Spinal cord (tissue), 10 donors: ENCODE measurements around the gene GRAP2. TPM values are rescaled to one million over a fixed set of nuclear protein-coding genes. Genes with fewer than 3 reads are reported as not detected.

Source experiments
- DNase-seq, 6 donors: peaks; one replicate each; pipeline versions ENCODE4 v3.0.0 to v3.0.0-alpha.2; 2013 to 2015; ENCODE audit warnings: low spot score in 6 of 6, low read depth in 4 of 6
- H3K27ac ChIP-seq: one replicate; pipeline ENCODE4 v1.5.1; 2013; ENCODE audit warnings: low read depth, low read length, control low read depth
- H3K27me3 ChIP-seq: one replicate; pipeline ENCODE4 v1.6.1; 2013; ENCODE audit warnings: low read length; ENCODE audit not compliant: control insufficient read depth, insufficient read depth
- H3K36me3 ChIP-seq: one replicate; pipeline ENCODE4 v1.6.1; 2013; ENCODE audit warnings: low read length; ENCODE audit not compliant: control insufficient read depth, insufficient read depth
- H3K4me1 ChIP-seq: one replicate; pipeline ENCODE4 v1.6.1; 2013; ENCODE audit warnings: low read length; ENCODE audit not compliant: control insufficient read depth, insufficient read depth
- H3K4me3 ChIP-seq: one replicate; pipeline ENCODE4 v1.5.1; 2013; ENCODE audit warnings: low read depth, low read length, control low read depth
- H3K9me3 ChIP-seq: one replicate; pipeline ENCODE4 v1.6.1; 2013; ENCODE audit warnings: low read length; ENCODE audit not compliant: control insufficient read depth, insufficient read depth
- WGBS: methylation state at CpG from one replicate; pipeline ENCODE4 v1.1.5; 2013; ENCODE audit warnings: missing lambda C conversion rate; ENCODE audit not compliant: insufficient coverage; 5-methylcytosine and 5-hydroxymethylcytosine counted together
- polyA plus RNA-seq, 2 donors: library from polyadenylated mRNA; unstranded; fragments of 120-200 nt; gene quantifications; one replicate each; pipeline ENCODE4 v1.2.1, GENCODE V29; 2013; ENCODE audit not compliant: insufficient read length in 2 of 2
- total RNA-seq, 2 donors: library from RNA; depleted of rRNA in 1 of 2; stranded (reverse); fragments of 120-200 nt in 1 of 2; fragments of >200 nt in 1 of 2; gene quantifications; one replicate each; pipeline versions ENCODE4 v1.2.3 to v1.2.4, GENCODE V29; 2013 to 2014
- donor health status: healthy.

Gene GRAP2
- total and polyA plus RNA-seq, 4 donors, result 0.48 to 1.8 (median 0.73) TPM

DNA sequence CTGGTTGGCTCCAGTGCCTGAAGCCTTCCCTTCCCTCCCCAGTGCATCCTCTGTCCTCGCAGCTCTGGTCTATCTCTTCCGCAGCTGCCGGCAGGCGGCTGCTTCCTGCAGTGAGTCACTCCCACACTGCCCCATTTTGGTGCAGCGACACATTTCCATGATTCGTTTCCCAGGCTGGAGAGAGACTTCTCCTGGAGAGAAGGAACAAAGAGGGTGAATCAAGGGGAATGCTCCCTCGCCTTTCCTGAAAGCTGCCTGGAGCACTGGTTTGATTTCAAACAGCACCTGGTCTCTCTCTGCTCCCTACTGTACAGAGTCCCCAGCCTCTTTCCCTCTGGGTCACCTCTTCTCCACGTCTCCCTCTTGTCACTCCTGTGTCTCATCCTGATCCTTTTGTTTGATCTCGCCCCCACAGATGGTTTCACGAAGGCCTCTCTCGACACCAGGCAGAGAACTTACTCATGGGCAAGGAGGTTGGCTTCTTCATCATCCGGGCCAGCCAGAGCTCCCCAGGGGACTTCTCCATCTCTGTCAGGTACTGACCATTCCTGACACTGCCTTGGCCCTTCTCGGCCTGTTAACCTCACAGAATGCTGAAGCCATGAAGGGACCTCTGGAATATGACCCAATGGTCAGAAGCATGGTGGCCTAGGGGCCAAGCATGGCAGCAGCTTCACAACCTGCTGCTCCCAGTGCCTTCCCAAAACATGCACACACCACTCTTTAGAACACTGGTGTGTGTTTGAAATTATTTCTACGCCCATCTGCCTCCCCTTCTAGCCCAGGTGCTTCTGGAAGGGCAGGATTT is 59.0 kb downstream of the GRAP2 start, which contains the start of gene TMA7B:
TMA7B (plus strand) TSS at position 758 of the 808 bp plus-strand sequence. CDS start 3,978 bp downstream, outside the sequence.
- Histone ChIP-seq H3K27ac (no peak within 1 kb of the TSS), H3K36me3 (no peaks in the 10 kb centered on the region), H3K4me1 (peaks cover 19% of the 10 kb centered on the region), H3K9me3 (no peaks in the 10 kb centered on the region), H3K4me3 (no peak within 1 kb of the TSS), H3K27me3 (no peaks in the 10 kb centered on the region)
- DNase-seq, result peak in 2 of 6 donors; percentile 28 to 77
- WGBS, result 58% methylated on average over 9 of the region's 14 CpGs

DNA sequence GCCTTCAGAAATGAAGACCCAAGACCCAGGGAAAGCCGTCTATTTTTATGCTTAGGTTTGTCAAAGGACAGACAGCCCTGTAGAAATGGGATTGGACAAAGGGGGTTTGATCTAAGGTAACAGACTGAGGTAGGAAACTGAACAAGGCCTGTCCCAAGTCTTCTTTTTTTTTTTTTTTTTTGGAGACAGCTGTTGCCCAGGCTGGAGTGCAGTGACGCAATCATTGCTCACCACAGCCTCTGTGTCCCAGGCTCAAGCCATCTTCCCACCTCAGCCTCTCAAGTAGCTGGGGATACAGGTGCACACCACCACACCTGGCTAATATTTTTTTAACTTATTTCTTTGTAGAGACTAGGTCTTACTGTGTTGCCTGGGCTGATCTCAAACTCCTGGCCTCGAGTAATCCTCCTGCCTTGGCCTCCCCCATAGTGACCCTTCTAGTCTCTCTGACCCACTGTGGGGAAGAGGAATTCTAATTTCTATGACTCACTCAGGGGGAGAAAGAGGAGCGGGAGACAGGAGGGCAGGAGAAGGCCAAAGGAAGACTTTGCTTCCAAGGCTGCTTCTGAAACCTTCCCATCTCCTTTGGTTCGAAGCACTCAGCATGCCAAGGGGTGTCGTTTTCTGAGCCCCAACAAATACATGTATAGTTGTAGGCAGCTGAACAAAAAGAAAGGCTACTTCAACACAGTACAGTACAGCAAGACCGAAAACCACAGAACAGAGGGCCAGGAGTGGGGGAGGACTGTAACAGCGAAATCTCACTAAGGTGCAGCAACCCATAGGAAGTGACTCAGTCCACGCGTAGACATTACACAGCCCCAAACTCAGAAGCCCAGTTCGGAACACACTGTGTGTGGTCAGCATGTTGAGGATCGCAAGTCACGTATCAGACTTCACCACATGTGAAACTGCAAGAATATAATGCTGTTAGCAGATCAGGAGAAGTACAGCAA is 60.2 kb downstream of the GRAP2 start:
- Histone ChIP-seq H3K9me3 (no peaks in the 10 kb centered on the region), H3K4me3 (no peak overlapping the region), H3K4me1 (peaks cover 12% of the 10 kb centered on the region), H3K36me3 (no peaks in the 10 kb centered on the region), H3K27ac (no peak overlapping the region), H3K27me3 (no peaks in the 10 kb centered on the region)
- no peak for DNase-seq
- WGBS, result 93% methylated on average over 7 of the region's 13 CpGs

- no CpG with 5 or more reads among the region's 9 CpGs for WGBS
- H3K36me3 ChIP-seq, result no peaks in the 10 kb centered on the region
- peaks cover 12% of the 10 kb centered on the region for H3K4me1 ChIP-seq
- no peaks in the 10 kb centered on the region for H3K9me3 ChIP-seq
- H3K27me3 ChIP-seq, result no peaks in the 10 kb centered on the region
- no peak overlapping the region for H3K4me3 ChIP-seq
- DNase-seq, result no peak
- no peak overlapping the region for H3K27ac ChIP-seq
Observed at GRCh38 chr22:39962071-39962470, 61.2 kb downstream of the GRAP2 start.

DNA sequence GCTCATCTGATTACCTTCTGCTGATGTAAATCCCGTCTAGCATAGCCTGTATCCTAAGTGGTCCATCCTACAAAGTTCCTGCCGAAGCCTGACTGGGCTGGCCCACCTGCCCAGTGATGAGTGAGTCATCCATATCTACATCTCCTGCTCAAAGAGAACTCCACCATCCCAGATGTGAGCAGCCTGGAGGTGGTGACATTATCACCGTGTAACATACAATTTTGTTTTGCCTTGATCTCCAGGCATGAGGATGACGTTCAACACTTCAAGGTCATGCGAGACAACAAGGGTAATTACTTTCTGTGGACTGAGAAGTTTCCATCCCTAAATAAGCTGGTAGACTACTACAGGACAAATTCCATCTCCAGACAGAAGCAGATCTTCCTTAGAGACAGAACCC is 64.9 kb downstream of the GRAP2 start:
- no peak overlapping the region for H3K4me3 ChIP-seq
- H3K4me1 ChIP-seq, result peaks cover 26% of the 10 kb centered on the region
- H3K27ac ChIP-seq, result no peak overlapping the region
- no peaks in the 10 kb centered on the region for H3K9me3 ChIP-seq
- WGBS, result 91% methylated on average over 5 of the region's 5 CpGs
- H3K36me3 ChIP-seq, result no peaks in the 10 kb centered on the region
- no peak for DNase-seq
- no peaks in the 10 kb centered on the region for H3K27me3 ChIP-seq

- peaks cover 32% of the 10 kb centered on the region for H3K4me1 ChIP-seq
- H3K27ac ChIP-seq, result no peak overlapping the region
- H3K4me3 ChIP-seq, result no peak overlapping the region
- no CpG with 5 or more reads among the region's 2 CpGs for WGBS
- no peak for DNase-seq
- H3K36me3 ChIP-seq, result no peaks in the 10 kb centered on the region
- H3K9me3 ChIP-seq, result no peaks in the 10 kb centered on the region
- H3K27me3 ChIP-seq, result no peaks in the 10 kb centered on the region
Observed at GRCh38 chr22:39966470-39966869, 65.6 kb downstream of the GRAP2 start.

DNA sequence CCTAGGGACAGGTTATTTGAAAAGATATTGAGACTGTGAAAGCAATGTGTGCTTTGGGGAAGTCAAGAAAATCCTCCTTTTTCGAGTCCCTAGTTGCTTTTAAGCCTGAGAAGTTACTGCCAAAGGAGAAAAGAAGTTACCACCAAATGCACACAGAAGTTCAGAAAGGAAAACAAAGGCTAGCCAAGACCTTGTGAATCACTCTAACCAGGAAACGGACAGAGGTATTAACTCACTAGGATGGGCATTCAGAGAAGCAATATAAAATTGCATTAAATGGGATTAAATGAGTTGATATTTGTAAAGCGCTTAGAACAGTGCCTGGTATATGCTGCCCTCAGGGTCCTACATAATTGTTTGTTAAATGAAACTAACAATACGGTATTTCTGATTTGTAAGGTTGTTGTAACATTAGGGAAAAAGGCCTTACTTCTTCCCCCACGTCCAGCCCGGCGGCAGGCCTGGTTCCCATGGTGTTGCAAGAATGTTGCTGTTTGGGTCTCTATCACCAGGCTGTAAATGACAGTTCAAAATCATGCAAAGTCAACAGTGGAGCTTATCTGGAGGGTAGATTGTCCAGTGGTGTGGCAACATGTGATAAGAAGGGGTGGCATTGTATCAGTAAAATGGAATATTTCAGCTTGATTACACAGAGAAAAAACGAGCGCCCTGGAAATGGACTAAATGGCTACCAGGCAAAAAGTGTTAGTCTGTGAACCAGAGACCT is 66.4 kb downstream of the GRAP2 start:
- 67% methylated on average over 4 of the region's 9 CpGs for WGBS

DNA sequence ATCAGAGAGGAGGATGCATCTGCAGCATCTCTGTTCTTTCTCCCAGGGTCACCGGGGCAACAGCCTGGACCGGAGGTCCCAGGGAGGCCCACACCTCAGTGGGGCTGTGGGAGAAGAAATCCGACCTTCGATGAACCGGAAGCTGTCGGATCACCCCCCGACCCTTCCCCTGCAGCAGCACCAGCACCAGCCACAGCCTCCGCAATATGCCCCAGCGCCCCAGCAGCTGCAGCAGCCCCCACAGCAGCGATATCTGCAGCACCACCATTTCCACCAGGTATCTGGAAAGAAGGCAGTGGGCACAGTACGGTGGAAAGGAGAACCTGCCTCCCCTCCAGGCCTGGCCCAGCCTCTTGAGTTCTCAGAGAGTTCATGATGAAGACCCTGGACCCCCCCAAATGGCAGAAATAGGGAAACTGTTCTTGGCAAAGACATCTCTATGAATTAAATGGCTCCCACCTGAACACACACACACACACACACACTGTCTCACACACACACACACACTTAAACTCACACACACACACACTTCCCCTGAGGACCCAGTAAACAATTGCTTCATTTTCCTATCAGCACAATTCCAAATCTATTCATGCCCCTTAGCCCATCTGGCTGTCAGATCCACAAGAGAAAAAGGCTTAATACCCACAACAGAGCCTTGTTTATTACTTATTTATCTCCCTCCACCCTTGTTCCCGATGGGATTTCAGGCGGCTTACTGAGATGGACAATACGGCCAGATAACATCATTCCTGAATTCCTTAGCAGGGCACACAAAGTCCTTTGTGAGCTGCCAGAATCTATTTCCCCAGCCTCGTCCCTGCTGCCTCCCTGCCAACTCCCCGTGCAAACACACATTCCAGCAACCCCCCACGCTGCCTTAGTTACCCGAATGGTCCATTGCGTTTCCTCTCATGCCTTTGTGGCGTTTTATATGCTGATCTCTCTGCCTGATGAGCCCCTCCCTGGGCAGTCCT is 67.4 kb downstream of the GRAP2 start:
- Histone ChIP-seq H3K9me3 (no peaks in the 10 kb centered on the region), H3K36me3 (no peaks in the 10 kb centered on the region), H3K4me1 (peaks cover 40% of the 10 kb centered on the region), H3K4me3 (no peak overlapping the region), H3K27ac (peak overlapping the region; percentile 57), H3K27me3 (no peaks in the 10 kb centered on the region)
- peak in 2 of 6 donors; percentile 60 to 83 for DNase-seq
- WGBS, result 28% methylated on average over 12 of the region's 20 CpGs

More for the DNA sequence above, 66.4 kb downstream of the GRAP2 start:
- Histone ChIP-seq H3K27ac (no peak overlapping the region), H3K9me3 (no peaks in the 10 kb centered on the region), H3K4me3 (no peak overlapping the region), H3K4me1 (peaks cover 38% of the 10 kb centered on the region), H3K36me3 (no peaks in the 10 kb centered on the region), H3K27me3 (no peaks in the 10 kb centered on the region)
- DNase-seq, result no peak

GRCh38 chr22:39970742-39971141 is 69.9 kb downstream of the GRAP2 start:
- H3K27ac ChIP-seq, result no peak overlapping the region
- no peaks in the 10 kb centered on the region for H3K9me3 ChIP-seq
- peaks cover 41% of the 10 kb centered on the region for H3K4me1 ChIP-seq
- DNase-seq, result no peak
- H3K4me3 ChIP-seq, result no peak overlapping the region
- no peaks in the 10 kb centered on the region for H3K27me3 ChIP-seq
- no peaks in the 10 kb centered on the region for H3K36me3 ChIP-seq
- 78% methylated on average over 10 of the region's 10 CpGs for WGBS
